ENCODE results near the gene NEK4.

NEK4 gene

GRCh38 chr3:52663098-52663497 lies 107.6 kb downstream of the NEK4 start:
- DNase-seq (ENCODE audit: low read depth), result no peak

GRCh38 chr3:52660046-52660445 lies 110.7 kb downstream of the NEK4 start:
- DNase-seq (ENCODE audit: low read depth), result no peak
